CD4-positive, alpha-beta T cell treated with Interferon gamma for 1 hour (primary cell): ENCODE results near the gene RFX2.
"Not testable (repeated sequence)": the region's sequence is repeated elsewhere in the genome, so short reads cannot be mapped to it uniquely, and the experiment has no call there.

Experiments
- DNase-seq: peaks from one replicate; pipeline ENCODE4 v3.0.0-alpha.2; 2020

Gene RFX2

DNA sequence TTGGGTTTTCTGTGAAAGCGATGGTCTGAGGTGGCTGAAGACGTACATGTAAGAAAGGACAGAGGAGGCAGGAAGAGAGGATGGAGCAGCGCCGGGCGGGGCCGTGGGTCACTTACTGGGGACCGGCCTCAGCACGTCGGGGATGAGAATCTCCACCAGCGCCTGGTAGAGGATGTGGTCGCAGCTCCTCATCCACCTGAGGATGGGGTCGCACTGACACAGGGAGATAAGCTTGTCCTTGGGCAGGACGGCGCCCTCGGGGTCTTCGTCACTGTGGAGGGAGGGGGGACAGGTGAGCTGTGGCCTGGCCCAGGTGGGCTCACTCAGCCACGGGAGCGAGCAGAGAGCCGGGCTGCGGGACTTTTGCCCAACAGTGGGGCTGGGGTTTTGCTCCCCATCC, 103.4 kb downstream of the RFX2 start:
- no peak for DNase-seq

DNA sequence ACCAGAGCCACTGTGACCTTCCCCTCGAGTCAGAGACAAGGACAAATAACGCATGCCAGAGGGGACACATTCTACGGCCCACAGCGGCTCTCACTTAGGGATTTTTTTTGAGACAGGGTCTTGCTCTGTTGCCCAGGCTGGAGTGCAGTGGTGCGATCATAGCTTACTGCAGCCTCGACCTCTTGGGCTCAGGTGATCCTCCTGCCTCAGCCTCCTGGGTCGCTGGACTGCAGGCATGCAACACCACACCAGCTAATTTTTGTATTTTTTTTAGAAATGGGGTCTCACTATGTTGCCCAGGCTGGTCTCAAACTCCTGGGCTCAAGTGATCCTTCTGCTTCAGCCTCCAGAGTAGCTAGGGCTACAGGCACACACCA, 104.2 kb downstream of the RFX2 start:
- DNase-seq = not testable (repeated sequence)

DNA sequence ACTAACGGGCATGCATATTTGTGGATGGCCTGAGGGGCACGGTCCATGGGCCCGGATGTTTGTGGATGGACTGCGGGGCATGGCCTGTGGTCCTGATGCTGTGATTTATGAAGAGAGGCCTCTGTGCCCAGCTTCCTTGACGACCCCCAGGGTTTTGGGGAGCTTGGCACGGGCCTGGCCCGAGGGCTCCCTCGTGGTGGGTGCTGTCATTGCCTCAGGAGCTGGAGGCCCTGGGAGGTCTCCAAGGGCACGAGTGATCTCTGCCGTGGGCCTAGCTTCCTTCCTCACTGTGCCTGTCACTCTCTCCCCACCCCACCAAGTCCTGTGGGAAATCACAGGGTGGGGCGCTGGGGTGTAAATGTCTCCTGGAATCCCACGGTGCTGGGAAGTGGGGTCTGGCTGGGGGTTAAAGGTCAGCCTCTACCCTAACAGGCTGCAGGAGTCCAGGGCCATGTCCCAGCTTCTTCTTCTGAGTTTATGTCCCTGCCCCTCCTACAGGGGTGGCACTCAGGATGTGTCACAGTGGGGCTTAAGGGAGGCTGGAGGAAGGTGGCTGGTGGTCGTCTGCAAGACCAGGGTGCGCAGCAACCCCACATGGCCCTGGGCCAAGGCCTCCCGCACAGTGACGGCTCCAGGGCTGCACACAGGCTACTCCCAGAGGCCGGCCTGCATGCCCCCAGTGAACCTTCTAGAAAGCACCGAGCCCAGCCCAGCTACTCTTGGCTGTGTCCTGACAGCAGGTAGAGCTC, 104.8 kb downstream of the RFX2 start:
- DNase-seq = no peak

DNA sequence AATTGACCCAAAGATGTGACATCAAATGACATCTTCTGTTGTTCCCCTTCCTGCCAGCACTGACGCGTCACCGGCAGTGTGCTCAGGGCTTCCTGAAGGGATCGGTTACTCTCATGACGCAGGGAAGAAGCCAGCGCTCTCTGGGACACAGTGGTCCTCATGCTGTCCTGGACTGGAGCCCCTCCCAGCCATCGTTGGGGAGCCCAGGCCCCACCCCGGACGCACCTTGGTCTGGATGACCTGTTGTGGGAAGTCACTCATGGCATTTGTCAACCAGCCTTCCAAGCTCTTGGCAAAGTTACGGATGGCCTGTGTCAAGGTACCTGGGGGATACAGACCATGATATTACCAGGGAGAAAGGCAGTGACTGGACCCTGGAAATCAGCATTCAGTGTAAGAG, 106.3 kb downstream of the RFX2 start:
- DNase-seq = no peak

DNA sequence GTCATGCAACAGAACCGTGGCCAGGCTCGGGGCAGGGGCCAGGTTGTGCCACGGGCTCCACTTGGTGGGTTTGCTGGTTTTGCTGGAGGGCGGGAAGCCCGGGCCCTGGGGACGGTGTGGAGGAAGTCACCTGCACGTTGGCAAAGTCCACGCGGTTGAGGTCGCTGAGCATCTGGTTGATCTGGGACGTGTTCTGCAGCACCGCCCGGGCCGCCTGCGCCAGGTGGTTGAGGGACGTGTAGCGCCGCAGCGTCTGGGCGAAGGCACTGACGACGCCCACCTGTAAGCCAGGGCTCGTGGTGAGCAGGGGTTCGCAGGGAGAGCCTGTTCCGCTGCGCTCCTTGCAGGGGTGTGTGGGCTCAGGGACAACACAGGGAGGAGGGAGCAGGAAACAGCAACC, 107.7 kb downstream of the RFX2 start:
- no peak for DNase-seq

DNA sequence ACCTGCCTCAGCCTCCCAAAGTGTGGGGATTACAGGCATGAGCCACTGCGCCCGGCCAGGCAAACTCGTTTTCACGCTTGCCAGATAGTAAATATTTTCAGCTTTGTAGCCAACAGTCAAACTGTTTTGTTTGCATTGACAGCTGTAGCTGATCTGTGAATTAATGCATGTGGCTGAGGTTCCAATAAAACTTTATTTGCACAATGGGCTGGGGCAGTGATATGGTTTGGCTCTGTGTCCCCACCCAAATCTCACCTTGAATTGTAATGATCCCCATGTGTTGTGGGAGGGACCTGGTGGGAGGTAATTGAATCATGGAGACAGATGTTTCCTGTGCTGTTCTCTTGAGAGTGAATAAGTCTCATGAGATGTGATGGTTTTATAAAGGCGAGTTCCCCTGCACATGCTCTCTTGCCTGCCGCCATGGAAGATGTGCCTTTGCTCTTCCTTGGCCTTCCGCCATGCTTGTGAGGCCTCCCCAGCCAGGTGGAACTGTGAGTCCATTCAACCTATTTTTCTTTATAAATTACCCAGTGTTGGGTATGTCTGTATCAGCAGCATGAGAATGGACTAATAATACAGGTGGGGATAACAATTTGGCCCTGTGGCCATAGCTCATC, 110.0 kb downstream of the RFX2 start:
- DNase-seq = no peak

DNA sequence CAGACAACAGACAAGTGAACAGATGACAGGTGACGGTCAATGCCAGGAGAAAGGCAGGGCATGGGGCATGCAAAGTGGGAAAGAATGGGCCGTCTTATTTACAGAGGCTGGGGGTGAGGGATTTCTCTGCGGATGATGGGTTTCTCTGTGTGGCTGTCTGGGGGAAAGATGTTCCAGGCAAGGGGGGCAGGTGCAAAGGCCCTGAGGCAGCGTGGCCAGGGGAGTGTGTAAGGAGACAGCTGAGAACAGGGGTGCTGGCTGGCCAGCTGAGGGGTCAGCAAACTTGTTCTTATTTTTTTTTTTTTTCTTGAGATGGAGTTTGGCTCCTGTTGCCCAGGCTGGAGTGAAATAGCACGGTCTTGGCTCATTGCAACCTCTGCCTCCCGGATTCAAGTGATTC, 110.6 kb downstream of the RFX2 start:
- no peak for DNase-seq

DNA sequence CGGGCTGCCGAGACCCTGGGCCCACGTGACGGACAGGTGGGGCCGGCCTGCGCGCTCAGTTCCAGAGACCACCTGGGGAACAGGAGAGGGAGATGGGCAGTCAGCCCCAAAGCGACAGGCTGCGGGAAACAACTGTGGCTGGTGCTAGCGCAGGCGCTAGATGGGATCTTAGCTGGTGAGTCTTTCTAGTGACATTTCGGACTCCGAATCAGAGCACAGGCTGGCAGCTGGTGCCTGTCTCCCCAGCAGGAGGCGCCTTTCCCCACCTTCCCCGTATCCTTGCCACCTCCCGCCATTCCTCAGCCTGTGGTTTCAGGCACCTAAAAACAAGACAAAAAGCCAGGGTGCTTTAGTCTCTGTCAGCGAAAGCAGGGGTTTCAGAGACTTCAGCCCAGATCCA, 112.9 kb downstream of the RFX2 start:
- DNase-seq = no peak

DNA sequence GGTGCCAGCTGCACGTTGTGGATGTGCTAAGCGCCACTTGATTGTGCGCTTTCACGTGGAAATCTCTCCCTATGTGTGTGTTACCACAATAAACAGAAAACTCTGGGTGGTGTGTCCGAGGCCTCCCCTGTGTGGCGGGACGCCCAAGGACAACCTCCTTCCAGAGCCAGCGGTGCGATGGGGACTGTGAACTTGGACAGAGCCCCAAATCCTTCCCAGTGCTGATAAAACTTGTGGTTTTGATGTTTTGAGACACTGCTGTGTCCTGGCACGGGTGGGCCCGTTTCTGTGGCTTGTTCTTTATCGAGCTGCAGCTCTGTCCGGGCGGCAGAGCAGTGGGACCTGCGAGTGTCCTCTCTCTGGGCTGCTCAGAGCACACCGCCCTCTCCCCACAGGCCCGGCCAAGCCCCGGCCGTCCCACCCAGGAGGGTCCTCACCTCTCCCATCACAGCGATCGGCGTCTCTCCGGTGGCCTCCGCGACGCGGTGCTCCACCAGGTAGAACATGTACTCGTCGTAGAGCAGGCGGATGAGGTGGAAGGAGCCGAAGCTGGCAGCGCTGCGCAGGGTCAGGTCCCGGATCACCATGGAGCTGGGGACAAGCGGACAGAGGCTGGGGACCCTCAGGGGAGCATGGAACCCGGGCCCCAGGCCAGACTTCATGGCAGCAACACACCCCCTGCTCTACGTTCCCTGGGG, 113.5 kb downstream of the RFX2 start:
- DNase-seq = no peak

DNA sequence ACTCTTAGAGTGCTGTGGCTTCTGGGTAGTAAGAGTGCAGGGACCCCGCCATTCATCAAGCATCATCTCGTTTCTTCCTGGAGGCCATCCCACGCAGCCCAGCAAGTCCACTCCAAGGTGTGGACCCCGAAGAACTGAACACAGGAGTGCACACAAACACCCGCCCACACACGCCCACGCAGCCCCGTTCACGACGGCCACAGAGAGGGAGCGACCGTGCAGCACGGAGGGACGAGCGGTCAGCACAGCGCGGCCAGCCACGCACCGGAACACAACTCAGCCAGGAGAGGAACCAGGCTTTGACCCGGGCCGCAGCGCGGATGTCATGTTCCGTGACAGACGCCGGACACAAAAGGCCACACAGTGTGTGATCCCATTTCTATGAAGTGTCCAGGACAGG, 114.2 kb downstream of the RFX2 start:
- no peak for DNase-seq

DNA sequence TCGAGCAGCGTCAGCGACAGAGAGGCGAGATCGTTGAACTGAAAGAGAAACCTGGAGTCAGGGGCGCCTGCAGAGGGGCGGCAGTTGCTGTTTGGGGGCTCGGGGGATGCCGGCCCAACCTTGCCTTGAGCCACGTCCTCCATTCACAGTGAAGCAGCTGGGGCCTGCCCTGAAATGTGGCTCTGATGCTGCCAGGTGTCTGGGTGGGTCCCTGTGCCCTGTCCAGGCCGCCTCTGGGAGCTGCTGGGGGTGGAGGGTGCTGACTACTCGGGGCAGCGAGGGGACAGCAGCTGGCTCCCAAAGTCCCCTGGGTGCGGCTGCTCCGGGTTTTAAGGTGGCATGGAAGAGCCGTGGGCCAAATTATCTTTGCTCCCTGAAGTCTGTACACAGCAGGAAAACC, 114.7 kb downstream of the RFX2 start:
- DNase-seq = no peak

DNA sequence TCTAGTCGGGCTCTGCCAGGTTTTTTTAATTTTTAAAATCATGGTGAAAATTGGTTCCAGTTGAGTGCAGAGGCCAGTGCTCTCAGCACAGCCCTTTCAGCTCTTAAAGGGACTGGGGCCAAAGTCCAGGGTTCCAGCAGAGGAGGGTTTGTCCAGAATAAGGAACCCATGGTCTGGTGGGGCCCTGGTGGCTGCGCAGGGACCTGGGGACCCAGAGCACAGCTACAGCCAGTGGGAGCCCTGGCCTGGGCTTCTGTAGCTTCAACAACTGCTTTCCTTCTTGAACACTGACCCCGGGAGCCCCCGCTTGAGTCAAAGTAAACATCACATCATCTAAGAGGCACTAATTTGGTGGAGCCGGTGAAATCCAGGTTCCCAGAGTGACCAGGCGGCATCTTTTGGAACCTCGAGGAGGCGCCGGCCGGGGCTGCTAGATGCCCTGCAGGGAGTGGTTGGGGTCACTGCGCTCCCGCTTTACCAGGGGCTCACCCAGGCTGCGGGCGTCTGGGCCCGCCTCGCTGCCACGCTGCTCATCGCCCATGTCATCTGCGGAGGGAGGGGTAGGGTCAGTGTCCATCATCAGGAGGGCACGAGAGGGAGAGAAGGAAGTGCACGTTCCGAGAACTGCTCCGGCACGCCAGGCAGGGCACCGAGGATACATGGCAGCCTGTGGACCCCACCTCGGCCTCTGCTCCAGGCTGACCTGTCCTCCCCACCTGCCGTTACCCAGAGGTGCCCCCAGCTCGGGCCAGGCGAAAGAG, 115.7 kb downstream of the RFX2 start:
- DNase-seq = no peak

DNA sequence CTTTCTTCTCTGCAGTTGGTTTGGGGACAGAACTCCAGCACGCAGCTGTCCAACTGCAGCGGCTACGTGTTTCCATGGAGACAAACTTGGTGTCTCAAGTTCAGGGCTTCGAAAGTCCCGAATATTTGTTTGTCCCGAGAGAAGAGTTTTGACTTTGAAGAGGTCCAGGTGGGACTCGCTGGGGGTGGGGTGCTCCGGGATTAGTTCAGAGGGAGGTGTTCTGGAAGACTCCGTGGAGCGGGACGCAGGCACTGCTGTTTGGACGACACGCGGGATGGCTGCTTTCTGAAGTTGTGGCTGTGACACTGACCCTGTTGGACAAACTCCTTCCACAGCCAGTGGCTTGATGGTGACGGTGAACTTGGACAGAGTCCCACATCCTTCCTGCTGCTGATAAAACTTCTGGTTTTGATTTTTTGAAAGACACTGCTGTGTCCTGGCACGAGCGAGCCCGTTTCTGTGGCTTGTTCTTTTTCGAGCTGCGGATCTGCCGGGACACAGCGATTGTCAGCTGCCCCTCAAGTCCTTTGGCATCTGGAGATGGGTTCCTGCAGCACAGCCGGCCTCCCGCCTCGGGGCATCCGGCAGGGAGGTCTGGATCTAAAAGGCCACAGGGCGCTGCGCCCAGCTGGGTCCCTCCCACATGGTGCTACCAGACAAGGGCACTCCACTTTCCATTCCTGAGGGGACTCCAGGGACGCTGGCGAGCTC, 116.5 kb downstream of the RFX2 start:
- DNase-seq = no peak

DNA sequence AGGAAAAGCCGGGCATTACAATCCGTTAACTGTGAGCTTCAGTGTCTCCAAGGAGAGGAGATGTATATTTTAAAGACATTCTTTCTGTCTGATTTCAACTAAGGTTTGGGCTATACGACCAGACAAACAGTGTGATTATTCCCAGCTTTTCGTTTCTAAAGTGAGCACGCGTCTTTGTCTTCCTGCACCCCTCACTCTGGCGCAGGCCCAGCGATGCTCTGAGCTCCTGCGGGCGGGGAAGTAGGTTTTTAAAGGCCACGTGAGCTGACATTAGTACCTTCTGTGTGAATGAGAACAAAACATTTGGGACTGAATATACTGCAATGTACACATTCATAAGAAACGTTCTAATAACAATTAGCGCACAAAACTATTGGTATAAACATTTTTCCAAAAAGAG, 117.1 kb downstream of the RFX2 start:
- no peak for DNase-seq

DNA sequence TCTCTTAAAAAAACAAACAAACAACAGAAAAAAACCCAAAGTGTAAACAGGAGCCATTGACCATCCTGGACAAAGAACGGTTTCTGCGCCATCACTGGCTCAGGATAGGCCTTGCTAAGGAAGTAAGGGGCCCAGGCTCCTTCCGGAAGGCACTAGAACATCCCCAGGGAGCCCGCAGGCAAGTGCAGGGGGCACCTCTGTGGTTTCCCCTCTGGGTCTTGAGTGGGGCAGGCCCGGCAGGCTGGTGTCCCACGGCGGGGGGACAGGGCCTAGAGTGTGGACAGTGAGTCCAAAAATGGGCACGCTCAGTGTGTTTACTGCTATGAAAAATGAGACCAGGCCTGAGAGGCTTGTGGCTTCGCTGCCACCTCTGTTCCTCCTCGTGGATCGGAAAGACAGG, 117.5 kb downstream of the RFX2 start:
- DNase-seq = no peak

DNA sequence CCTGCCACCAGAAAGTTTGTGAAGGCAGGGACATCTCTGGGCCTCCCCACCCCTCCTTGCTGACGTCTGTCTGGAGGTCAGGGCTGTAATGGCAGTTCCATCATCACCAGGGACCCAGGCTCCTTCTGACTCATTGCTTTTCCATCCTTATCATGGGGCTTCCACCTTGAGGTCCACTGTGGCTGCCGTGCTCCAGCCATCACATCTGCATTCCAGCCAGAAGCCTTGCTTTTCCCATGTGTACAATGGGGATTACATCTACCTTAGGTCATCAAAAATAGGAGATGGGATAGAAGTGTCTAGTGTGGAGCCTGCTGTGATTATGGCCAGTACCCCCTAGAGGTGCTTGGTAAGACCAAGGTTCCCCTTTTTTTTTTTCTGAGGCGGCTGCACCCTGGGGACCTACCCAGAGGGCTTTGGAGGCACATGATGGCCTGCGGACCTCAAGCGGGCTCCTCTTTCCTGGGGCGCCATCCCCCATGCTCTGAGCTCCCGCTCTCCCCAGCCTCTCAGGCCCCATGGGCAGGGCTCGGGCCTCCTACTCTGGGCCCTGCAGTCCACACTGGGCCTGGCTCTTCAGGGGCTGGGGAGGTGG, 119.0 kb downstream of the RFX2 start:
- DNase-seq = no peak

DNA sequence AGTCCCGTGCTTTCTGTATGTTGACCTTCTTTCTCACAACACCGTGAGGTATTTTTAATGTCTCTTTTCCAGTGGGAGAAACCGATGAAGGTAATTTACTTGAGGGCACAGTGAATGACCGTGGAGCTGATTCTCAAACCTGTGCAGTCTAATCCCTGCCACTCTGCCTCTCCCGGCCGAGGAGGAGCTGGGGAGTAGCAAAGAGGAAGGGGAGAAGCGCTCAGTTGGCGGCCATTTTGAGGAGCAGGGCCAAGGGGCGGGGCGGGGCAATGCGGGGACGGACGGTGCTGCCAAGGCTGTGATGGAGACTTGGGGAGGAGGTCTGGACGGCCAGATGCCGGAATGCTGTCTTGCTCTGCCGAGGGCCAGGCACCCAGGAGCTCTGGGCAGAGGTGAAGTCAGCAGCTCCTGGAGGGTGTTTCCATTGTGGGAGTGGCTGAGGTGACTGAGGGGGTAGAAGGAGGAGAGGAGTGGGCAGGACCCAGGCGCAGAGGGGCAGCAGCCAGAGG, 120.0 kb downstream of the RFX2 start:
- no peak for DNase-seq

DNA sequence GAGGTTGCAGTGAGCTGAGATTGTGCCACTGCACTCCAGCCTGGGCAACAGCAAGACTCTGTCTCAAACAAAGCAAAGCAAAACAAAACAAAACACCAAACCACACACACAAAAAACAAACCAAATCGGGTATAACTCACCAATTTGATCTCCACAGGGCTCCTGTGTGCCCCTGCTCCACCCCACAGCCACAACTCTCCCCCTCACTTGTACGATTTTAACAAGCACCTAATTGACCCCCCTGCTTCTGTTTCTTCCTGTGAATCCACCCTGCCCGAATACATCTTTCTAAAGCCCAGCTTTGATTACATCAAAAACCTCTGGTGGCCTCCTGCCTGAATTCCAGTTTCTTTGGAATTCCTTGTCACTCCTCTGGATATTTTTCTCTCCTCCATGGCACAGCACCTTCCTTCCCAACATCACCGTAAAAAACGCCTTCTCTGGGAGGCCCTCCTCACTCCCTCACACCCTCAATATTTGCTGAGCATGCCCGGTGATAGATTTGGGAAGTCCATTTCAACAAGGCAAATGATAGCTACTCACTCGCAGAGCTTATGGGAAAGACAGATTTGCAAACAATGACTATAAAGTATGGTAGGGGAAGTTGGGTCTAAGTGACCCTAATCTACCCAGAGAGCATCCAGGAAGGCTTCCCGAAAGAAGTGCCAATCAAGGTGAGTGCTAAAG, 120.8 kb downstream of the RFX2 start:
- DNase-seq = no peak

DNA sequence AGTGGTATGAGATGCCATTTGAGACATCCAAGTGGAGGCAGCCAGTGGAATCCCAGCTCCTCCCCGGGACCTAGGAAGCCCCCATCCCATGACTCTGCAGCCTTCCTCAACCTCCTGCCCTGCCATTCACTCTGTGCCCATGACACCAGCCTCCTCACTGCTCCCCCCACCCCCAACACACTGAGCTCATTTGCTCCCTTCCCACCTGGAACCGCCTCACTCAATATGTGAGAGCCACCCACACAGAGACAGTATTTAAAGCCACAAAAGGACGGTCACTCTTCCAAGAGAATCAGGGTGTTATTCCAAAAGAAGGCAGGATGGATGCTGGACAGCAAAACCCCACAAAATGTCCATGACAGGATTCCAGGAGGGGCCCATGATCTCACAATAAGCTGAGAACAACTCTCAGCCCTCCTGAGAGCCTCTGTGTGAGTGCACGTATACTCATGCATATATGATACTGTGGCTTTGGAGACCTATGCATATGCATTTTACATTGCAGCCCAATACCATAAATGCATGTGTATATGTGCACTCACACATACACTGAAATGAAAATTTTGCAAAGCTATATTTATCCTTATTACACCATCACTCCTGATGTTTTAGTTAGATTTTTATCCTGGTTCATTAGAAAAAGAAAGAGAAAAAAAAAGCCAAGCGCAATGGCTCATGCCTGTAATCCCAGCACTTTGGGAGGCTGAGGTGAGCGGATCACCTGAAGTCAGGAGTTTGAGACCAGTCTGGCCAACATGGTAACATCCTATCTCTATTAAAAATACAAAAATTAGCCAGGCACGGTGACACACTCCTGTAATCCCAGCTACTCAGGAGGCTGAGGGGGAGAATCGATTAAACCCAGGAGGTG, 121.5 kb downstream of the RFX2 start:
- no peak for DNase-seq

DNA sequence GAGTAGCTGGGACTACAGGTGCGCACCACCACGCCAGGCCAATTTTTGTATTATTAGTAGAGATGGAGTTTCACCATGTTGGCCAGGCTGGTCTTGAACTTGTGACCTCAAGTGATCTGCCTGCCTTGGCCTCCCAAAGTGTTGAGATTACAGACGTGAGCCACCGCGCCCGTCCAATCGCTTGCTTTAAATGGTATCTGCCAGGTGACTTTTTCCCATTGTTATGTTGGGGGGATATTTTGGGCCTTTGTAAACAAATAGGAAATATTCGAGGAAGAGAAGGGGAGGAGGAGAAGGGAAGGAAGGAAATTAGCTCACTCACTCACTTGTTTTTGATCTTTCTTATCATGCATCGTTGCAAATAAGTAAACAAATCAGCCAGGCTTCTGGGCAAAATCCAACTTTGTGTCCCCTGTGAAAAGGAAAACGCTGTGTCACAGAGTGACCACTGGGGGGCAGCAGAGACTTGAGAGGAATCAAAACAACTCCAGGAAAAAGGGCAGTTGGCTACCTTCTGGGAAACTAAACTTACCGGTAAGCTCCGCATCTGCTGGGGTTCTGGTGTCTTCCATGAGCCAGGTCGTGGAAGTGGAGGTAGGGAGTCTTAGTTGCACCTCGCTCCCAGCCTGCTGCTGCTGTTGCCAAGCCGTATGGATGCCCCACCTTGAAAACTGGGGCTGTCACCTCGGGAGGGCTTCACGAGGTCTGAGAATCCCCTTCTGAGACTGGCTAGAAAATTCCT, 123.1 kb downstream of the RFX2 start:
- DNase-seq = peak; percentile 59
